Mesodermal cell (in vitro differentiated cells): Measurements from ENCODE around the gene EYS.

Source experiments
- H3K27ac ChIP-seq: 2 replicates; pipeline ENCODE4 v1.7.0; 2013; ENCODE audit warnings: mild to moderate bottlenecking, low read depth, low read length, moderate library complexity; ENCODE audit not compliant: severe bottlenecking
- H3K36me3 ChIP-seq: 2 replicates; pipeline ENCODE4 v1.7.1; 2013; ENCODE audit warnings: mild to moderate bottlenecking, low read length, moderate library complexity; ENCODE audit not compliant: control insufficient read depth, insufficient read depth
- H3K4me1 ChIP-seq: one replicate; pipeline ENCODE4 v1.7.1; 2013; ENCODE audit warnings: mild to moderate bottlenecking, low read length; ENCODE audit not compliant: insufficient read depth, control insufficient read depth, poor library complexity, severe bottlenecking
- H3K4me3 ChIP-seq: 2 replicates; pipeline ENCODE4 v1.7.0; 2013; ENCODE audit warnings: low read length, control low read depth, mild to moderate bottlenecking; ENCODE audit not compliant: insufficient read depth, poor library complexity, severe bottlenecking; ENCODE audit errors: extremely low read depth
- H3K9me3 ChIP-seq: 2 replicates; pipeline ENCODE4 v1.7.1; 2013; ENCODE audit warnings: mild to moderate bottlenecking, low read length, moderate library complexity; ENCODE audit not compliant: control insufficient read depth
- WGBS, 2 experiments: methylation state at CpG; one replicate each; pipeline ENCODE4 v1.1.5; 2013; ENCODE audit warnings: missing lambda C conversion rate in 2 of 2; ENCODE audit not compliant: insufficient coverage in 2 of 2; 5-methylcytosine and 5-hydroxymethylcytosine counted together

Gene EYS

GRCh38 chr6:65113581-65113980 is 593.4 kb downstream of the EYS start:
- no CpG with 5 or more reads among the region's 3 CpGs for WGBS, 2 experiments

GRCh38 chr6:65112435-65112834 is 594.6 kb downstream of the EYS start:
- no peak overlapping the region for H3K4me3 ChIP-seq
- H3K36me3 ChIP-seq = no peaks in the 10 kb centered on the region
- no peak overlapping the region for H3K27ac ChIP-seq
- H3K4me1 ChIP-seq = no peaks in the 10 kb centered on the region
- no peaks in the 10 kb centered on the region for H3K9me3 ChIP-seq

More at GRCh38 chr6:65113581-65113980, 593.4 kb downstream of the EYS start:
- Histone ChIP-seq H3K4me1 (no peaks in the 10 kb centered on the region), H3K27ac (no peak overlapping the region), H3K4me3 (no peak overlapping the region), H3K9me3 (no peaks in the 10 kb centered on the region), H3K36me3 (no peaks in the 10 kb centered on the region)

- Histone ChIP-seq H3K9me3 (no peaks in the 10 kb centered on the region), H3K36me3 (no peaks in the 10 kb centered on the region), H3K4me1 (no peaks in the 10 kb centered on the region), H3K27ac (no peak overlapping the region), H3K4me3 (no peak overlapping the region)
- 80% methylated on average over 1 of the region's 3 CpGs for WGBS, 2 experiments
Observed at GRCh38 chr6:65110031-65110430, 597.0 kb downstream of the EYS start.

GRCh38 chr6:65098349-65098748 is 608.7 kb downstream of the EYS start:
- Histone ChIP-seq H3K4me1 (no peaks in the 10 kb centered on the region), H3K9me3 (no peaks in the 10 kb centered on the region), H3K36me3 (no peaks in the 10 kb centered on the region), H3K4me3 (no peak overlapping the region), H3K27ac (no peak overlapping the region)
- WGBS, 2 experiments = 83% methylated on average over 1 of the region's 1 CpG; no CpG with 5 or more reads in 1 of the 2 experiments

- H3K4me3 ChIP-seq = no peak overlapping the region
- no peak overlapping the region for H3K27ac ChIP-seq
- no peaks in the 10 kb centered on the region for H3K4me1 ChIP-seq
- WGBS, 2 experiments = 88% methylated on average over 1 of the region's 8 CpGs; no CpG with 5 or more reads in 1 of the 2 experiments
- H3K36me3 ChIP-seq = no peaks in the 10 kb centered on the region
- peaks cover 4% of the 10 kb centered on the region for H3K9me3 ChIP-seq
Observed at GRCh38 chr6:65091561-65091960, 615.5 kb downstream of the EYS start.

- Histone ChIP-seq H3K4me3 (no peak overlapping the region), H3K36me3 (no peaks in the 10 kb centered on the region), H3K4me1 (no peaks in the 10 kb centered on the region), H3K27ac (no peak overlapping the region), H3K9me3 (peaks cover 4% of the 10 kb centered on the region)
- WGBS, 2 experiments = 86 to 87% methylated on average over 2 of the region's 3 CpGs
Observed at GRCh38 chr6:65088575-65088974, 618.5 kb downstream of the EYS start.

GRCh38 chr6:65081756-65082155 is 625.3 kb downstream of the EYS start:
- no peak overlapping the region for H3K4me3 ChIP-seq
- WGBS, 2 experiments = 100% methylated on average over 1 of the region's 1 CpG
- no peaks in the 10 kb centered on the region for H3K36me3 ChIP-seq
- no peaks in the 10 kb centered on the region for H3K4me1 ChIP-seq
- H3K27ac ChIP-seq = no peak overlapping the region
- H3K9me3 ChIP-seq = no peaks in the 10 kb centered on the region

- Histone ChIP-seq H3K27ac (no peak overlapping the region), H3K4me3 (no peak overlapping the region), H3K9me3 (no peaks in the 10 kb centered on the region), H3K4me1 (no peaks in the 10 kb centered on the region), H3K36me3 (no peaks in the 10 kb centered on the region)
Observed at GRCh38 chr6:65075705-65076230, 631.3 kb downstream of the EYS start.

GRCh38 chr6:65072500-65072899 is 634.5 kb downstream of the EYS start:
- Histone ChIP-seq H3K27ac (no peak overlapping the region), H3K4me1 (no peaks in the 10 kb centered on the region), H3K36me3 (no peaks in the 10 kb centered on the region), H3K9me3 (no peaks in the 10 kb centered on the region), H3K4me3 (no peak overlapping the region)
- no CpG with 5 or more reads among the region's 1 CpG for WGBS, 2 experiments

- WGBS, 2 experiments = no CpG with 5 or more reads among the region's 2 CpGs
- Histone ChIP-seq H3K36me3 (no peaks in the 10 kb centered on the region), H3K9me3 (no peaks in the 10 kb centered on the region), H3K4me1 (no peaks in the 10 kb centered on the region), H3K27ac (no peak overlapping the region), H3K4me3 (no peak overlapping the region)
Observed at GRCh38 chr6:65071480-65071879, 635.5 kb downstream of the EYS start.

- WGBS, 2 experiments = 100% methylated on average over 1 of the region's 1 CpG; no CpG with 5 or more reads in 1 of the 2 experiments
- no peaks in the 10 kb centered on the region for H3K4me1 ChIP-seq
- H3K36me3 ChIP-seq = no peaks in the 10 kb centered on the region
- no peak overlapping the region for H3K4me3 ChIP-seq
- no peak overlapping the region for H3K27ac ChIP-seq
- no peaks in the 10 kb centered on the region for H3K9me3 ChIP-seq
Observed at GRCh38 chr6:65064844-65065243, 642.2 kb downstream of the EYS start.
